HTERT RPE-1 (cell line): ENCODE results near the gene NSMF.
"Not testable (repeated sequence)": the region's sequence is repeated elsewhere in the genome, so short reads cannot be mapped to it uniquely, and the experiment has no call there.

Experiments used
- in situ Hi-C: fragments of 300-500 bp; cut with MboI; formaldehyde crosslinking; loops from 4 replicates; pipeline ENCODE4 v1.14.3; 2020; ENCODE audit warnings: low sequenced_read_pairs

Gene NSMF

DNA sequence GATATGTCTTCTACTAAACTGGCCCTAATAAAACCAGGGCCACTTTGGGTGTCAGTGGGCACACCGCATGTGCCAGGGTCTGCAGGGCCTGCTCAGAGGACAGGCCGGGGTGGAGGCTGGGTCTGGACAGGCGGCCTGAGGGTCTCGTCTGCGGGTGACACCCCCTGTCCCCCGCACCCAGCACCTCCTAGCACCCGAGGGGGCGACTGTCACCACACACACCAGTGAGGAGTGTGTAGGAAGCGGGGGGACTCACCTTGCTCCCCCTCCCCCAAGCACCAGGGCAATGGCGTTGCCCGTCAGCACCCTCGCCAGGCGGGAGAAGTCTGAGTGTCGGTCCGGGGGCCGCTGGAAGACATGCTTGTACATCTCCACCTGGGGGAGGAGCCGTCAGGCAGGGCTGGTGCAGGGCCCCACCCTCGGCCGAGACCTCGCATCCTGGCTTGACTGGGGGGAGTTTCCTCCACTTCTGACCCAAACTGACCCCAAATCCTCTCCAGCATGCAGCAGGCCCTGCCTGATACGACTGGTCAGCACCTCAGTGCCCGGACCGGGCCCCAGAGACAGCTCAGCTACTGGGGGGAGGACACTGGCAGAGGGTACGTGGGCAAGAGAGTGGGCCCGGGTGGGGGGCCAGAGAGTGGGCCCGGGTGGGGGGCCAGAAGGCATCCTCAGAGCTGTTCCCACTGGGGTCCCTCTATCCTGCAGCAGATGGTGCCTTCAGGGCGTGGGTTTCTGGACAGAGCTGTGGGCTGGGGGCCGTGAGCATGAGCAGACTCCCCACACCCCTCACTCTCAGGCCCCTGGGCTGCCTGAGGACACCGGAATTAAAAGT, 18.9 kb upstream of the NSMF start:
- in situ Hi-C loops, result no loop called here

DNA sequence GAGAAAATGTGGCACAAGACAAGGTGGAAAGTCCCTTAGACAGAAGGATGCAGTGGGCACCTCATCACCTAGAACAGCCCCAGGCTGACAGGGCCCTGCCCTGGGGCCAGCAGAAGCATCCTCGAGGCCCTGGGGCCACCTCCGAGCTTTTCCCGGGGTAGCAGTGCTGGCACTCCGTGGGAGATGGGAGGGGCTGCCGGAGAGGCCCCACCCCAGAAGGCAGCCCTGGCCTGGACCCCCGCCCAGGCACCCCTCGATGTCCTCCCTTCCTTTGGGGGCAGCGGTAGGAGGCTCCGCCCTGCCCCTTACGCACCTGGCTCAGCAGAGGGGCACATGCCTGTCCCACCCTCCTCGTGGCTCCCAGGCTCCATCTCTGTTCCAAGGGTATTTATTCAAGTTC, 17.7 kb upstream of the NSMF start:
- in situ Hi-C loops, result no loop called here

DNA sequence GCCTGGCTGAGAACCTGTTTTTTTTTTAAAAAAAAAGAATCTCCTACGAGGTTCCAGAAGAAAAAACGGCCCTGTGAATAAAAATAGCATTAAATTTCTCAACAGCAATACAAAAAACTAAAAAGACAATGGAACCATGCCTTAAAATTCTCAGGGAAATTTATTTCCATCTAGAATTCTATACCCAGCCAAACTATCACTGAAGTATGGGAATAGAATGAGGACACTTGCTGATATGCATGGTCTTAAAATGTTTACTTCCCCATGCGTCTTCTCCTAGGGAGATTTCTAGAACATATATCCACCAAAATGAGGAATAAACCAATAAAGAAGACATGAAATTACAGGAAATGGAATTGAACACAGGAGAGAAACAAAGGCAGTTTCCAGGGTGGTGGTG, 16.5 kb upstream of the NSMF start:
- in situ Hi-C loops, result no loop called here

DNA sequence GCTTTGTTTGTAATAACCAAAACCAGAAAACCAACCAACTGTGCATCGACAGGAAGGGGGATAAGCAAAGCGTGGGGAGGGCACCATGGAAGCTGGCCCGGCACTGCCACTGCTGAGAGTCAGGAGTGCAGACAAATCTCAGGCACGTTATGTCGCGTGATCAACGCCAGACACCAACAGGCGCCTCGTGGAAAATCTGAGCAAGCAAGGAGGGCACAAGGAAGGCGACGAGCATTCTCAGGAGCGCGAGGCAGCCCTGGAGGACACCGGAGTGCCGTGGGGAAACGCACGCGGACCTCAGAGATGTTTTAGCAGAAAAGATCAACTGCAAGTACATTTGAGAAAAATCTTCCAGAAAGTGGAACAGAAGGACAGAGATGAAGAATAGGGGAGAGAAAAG, 15.1 kb upstream of the NSMF start:
- in situ Hi-C loops, result no loop called here

DNA sequence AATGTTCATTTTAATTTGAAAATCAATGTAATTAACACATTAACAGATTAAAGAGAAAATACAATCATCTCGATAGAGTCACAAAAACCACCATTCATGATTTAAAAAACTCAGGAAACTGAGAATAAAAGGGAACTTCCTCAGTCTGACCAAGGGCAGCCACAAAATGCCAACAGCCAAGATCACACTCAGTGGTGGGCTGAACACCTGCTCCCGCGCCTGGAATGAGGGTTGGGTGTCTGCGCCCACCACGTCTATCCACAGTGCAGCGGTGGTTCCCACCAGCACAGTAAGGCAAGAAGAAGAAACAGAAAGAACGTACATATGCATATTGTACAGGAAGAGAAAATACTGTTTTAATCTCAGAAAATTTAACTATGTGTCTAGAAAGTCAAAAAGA, 11.7 kb upstream of the NSMF start:
- in situ Hi-C loops, result no loop called here

DNA sequence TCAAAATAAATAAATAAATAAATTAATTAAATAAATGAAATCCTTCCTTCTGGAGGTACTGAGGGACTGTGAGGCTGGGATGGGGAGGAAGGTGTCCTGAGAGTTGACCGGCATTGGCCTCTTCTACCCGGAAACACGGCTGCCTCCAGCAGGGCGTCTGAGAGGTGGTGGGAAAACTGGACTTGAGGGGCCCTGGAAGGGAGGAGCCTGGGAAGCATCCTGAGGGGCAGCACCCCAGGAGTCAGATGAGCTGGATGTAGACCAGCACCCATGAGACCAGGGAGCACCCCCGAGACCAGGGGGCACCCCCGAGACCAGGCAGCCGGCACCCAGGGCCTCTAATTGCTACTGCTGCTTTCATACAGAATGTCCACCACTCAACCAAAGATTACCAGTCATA, 8.8 kb upstream of the NSMF start:
- in situ Hi-C loops, result no loop called here

DNA sequence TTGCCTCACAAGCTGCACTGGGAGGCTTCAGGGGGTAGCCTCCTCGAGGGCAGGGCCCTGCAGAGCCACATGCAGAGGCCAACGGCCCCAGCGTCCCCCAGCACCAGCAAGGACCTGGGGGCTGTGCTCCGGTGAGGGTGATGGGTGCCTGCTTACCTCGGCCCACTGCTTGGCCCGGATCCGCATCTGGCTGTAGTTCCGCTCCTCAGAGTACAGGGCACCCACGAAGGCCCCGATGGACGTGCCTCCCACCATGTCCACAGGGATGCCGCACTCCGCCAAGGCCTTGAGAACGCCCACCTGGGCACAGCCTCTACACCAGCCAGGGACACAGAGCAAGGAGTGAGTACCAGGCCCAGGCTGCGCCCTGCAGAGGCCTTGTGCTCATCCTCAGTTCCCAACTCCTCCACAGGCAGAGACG, 8.0 kb upstream of the NSMF start:
- in situ Hi-C loops, result no loop called here

DNA sequence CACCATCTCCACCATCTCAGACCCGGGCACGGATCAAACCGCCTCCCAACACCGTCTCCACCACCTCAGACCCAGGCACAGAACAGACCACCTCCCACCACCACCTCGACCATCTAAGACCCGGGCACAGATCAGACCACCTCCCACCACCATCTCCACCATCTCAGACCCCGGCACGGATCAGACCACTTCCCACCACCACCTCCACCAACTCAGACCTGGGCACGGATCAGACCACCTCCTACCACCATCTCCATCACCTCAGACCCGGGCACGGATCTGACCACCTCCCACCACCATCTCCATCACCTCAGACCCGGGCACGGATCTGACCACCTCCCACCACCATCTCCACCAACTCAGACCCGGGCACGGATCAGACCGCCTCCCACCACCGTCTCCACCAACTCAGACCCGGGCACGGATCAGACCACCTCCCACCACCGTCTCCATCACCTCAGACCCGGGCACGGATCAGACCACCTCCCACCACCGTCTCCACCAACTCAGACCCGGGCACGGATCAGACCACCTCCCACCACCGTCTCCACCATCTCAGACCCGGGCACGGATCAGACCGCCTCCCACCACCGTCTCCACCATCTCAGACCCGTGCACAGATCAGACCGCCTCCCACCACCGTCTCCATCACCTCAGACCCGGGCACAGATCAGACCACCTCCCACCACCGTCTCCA, 7.4 kb upstream of the NSMF start:
- in situ Hi-C loops, result not testable (repeated sequence)

DNA sequence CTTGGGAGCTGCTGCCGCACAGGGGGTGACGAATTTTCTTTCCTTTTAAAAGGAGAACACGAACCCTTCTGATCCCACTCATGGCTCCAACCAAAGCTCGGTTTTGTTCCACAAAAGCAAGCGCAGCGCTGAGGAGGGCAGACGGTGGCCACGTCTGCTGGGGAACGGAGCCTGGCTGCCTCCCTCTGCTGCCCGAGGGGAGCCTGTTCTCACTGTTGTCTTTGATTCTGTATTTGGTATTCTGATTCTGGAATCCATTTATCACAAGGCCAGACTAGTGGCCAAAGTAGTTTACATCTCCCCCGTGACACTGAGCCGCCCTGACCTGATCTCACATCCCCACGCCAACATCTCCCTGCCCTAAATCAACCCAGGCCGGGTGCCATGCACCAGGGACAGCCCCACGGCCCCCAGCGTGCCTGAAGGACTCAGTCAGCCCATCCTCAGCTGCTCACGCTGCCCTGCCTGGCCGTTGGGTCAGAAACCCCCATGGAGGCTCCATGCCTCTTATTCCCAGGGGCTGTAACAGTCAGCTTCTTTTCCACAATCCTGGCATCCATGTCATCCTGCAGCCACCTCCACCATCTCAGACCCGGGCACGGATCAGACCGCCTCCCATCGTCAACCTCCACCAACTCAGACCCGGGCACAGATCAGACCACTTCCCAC, 6.7 kb upstream of the NSMF start:
- in situ Hi-C loops, result no loop called here

DNA sequence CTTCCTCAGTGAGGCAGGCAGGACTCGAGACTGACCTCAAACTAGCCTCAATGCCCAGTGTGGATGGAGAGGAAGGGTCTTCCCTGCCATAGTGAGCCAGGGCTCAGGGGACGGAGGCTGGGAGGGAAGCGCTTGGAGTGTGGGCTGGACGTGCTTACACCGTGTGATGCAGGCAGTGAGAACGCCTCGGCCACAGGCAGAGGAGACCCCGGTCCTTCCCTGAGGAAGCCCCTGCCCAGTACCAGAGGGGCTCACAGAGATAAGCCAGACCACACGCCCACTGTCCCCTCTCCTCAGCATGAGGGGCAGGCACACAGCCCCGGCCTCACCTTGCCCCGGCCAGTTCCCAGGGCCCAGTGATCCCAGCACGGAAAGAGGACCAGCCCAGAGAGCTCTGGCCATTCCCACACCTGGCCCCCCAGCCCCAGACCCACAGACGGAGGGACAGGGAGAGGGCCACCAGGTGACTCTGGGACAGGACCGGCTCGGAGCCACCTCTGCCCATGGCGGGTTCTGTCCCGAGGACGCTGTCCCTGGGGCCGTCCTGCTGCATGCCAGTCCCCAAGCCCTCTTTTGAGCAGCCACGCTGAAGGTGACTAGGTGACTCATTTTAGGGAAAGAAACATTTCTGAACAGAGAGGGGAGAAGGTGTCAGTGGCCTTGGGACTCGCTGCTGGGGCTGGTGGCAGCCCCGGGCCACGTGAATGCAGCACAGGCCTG, 6.0 kb upstream of the NSMF start:
- in situ Hi-C loops, result no loop called here

DNA sequence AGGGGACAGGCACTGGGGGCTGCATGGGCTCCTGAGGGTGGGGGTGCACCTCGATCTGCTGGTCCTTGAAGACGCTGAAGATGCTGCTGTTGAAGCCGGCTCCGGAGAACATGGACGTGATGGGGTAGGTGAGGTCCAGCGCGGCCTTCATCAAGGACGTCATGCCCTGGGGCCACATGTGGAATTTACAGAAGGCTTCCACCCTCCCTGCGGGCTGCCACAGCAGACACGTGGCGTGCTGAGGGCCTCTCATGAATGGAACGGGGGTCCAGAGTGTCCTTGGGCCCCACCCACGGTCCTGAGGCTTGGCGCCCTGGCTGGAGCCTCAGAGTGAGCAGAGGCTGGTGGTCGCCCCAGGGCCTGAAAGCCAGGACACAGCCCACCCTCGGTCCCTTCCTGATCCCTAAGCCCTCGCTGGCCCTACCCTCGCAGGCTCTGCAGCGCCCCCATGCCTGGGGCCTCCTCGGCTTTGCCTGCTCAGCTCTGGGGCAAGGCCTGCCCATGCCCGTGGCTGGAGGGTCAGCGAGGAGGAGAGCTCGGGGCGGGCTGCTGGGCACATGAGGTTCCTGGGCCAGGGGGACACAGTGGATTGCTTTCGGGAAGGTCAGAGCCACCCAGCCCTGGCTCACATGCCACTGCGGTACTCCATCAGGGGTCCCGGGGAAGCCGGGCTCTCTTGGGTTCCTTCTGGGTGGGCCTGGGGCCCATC, 5.3 kb upstream of the NSMF start:
- in situ Hi-C loops, result no loop called here

DNA sequence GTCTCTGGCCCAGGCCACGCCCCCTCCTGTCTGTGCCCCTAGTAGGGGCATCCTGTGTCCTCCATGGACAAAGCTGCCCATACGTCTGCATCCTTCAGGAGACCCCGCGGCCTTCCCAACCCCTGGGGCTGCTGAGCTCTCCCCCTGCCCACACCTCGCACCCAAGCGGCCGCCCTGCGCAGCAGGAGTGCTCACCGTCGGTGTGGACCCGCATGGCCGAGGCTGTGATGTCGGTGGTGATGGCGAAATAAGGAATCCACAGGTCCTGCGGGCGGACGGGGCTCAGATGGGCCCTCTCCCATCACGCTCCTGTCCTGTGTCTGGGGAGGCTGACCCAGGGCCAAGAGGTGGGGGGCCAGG, 4.8 kb upstream of the NSMF start:
- in situ Hi-C loops, result no loop called here

DNA sequence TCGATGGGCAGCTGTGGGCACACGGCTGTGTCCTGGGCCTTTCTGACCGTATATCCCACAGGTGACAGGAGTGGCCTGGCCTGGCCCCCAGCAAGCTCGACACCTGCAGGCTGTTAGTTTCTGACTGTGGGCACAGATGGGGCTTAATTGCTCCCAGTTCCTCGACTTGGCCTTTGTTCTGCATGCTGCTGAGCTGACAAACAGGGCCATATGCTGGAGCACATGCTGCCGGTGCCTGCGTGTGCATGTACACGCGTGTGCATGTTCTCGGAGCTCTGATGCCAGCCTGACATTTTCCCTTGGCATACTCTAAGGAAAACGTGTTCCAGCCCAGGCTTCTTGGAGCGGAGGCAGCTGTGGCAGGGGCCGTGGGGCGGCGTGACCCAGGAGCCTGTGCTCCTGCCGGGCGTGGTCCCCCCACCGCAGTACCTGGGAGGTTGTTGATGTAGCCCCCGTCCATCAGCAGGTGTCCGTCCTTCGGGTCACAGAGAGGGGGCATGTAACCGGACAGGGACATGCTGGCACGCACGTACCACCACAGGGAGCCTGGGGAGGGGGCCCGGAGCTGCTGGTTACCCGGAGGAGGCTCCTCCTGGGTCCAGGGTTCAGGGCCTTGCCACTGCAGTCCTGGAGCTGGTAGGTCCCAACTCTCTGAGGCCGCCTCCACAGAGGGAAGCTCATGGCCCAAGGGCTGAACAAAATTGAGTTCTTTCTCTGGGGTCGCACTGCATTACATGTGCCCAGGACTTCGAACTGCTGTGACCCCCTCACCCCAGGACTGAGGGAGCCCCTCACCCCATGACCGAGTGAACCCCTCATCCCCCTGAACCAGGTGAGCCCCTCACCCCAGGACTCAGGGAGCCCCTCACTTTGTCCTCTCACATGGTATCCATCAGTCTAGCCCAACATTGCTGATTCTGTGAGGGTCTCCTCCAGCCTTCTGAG, 4.1 kb upstream of the NSMF start:
- in situ Hi-C loops, result no loop called here

DNA sequence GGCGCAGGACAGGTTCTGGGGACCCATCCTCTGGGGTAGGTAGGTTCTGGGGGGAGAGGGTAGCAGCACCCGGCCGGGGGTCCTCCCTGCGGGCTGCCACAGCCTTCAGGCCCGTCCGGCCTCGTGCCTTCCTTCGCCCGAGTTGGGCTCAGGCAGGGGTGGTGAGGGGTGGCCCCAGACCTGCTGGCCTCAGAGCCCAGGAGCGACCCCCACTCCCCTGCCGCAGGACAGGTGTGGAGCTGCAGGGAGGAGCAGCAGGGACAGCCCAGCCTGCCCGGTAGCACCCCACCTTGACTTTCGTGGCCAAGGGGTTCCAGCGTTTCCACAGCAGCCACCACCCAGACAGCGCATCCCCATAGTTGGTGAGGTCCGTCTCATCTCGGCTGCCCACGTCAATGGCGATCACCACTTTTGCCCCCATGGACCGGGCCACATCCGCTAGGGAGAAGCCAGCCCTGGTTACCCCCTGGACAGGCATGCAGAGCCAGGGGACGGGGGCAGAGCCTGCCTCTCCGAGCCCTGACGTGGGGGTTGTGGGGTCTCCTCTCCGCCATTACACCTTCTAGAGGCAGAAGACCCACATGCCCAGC, 3.4 kb upstream of the NSMF start:
- in situ Hi-C loops, result no loop called here

DNA sequence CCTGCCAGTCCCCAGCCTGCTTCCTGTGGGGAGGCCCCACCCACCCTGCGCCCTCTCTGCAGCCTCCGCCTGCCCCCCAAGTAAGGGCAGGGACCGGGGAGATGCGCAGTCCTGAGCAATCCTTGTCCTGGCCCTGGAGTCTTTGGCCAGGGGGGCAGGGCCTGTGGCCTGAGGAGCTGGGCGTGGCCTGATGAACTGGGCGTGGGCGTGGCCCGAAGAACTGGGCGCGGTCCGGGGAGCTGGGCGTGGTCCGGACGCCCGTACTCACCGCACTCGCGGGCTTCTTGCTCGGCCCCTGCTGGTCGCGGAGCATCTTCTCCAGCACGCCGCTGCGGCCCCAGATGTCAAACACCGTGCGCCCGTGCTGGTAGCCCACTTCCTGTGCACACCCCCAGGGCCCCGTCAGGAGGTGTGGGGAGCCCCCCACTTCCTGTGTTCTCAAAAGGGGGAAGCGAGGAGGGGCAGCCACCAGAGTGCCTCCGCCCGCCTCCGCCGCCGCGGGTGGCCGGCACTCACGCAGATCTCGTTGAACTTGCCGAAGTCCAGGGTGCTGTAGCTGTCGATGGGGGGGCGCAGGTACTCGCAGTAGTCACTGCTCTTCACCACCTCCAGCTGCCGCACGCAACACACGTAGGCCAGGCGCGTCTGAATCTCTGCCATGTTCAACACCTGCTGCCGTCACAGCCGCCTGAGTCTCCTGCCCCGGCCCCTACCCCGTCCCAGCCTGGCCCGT, 2.7 kb upstream of the NSMF start:
- in situ Hi-C loops, result no loop called here

DNA sequence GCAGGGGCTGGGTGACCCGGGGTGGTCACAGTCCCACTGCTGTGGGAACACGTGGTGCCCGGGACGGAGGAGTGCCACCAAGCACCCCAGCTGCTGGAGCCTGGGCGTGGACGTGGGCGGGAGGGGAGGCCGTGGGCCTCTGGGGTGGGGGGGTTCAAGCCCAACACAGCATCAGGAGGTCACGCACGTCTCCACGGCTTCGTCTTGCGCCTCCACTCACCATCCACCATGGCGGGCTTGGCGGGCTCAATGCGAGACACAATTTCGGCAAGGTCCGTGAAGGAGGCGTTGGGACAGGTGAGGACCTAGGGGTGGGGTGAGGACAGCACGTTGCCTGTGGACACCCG, 2.2 kb upstream of the NSMF start:
- in situ Hi-C loops, result no loop called here

DNA sequence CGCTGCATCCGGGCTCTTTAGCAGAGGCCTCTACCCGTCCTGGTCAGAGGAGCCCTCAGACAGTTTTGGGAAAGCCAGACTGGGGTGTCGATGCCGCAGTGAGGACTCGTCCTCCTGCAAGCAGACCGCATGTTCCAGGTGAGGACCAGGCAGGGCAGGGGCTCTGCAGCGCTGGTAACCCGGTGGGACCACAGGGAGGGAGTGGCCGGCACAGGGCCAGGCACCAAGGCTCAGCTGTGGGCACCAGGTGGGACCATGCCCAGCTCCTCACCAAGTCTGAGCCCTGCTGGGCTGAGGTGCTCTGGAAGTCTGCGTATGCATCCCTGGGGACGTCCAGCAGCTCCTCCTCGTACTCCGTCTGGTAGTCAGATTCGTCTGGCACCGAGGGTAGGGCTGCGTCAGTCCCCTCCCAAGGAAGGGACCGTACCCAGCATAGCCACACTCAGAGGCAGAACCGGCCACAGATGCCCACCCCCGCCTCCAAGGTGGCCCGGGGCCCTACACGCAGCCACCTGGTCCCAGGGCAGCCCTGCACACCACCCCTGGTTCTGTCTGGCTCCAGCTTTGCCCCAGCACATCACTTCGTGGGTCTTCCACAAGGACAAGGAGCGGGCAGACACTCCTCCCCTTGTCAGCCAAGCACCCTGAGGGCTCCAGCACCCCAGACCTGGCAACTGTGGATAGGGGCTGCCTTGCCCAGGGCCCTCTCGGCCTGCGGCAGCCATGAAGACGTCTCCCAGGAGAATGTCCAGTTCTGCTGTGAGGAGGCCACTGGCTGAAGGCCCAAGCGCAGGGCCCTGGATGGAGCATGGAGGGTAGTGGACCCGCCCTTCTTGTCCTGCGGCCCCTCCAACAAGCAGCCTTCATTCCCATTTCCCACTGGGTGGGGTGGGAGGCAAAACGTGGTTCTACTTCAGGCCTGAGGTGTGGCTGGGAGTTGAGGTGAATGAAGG, 1.5 kb upstream of the NSMF start:
- in situ Hi-C loops, result no loop called here
